Stromal cell of bone marrow (primary cell): ENCODE measurements around the gene ZNF438.

Source experiments
- DNase-seq: peaks from one replicate; pipeline ENCODE4 v3.0.0-alpha.2; 2012; ENCODE audit warnings: low read depth

The ZNF438 gene

DNA sequence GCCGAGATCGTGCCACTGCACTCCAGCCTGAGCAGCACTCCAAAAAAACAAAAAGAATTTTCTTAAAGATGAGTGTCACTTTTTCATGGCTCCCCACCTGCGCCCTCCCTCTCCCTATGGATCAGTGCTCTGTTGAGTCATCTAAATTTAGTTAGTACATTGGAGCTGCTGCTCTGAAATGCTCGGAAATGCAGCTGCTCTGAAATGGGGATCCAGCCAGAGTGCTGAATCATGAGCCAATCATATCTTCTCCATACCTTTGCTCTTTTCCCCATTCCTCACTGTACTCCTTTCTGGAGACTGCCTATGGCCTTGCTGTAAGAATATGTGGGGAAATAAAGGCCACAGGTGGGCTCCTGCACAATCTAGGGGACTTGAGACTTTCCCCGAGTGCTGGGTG is 188.8 kb downstream of the ZNF438 start:
- no peak for DNase-seq

DNA sequence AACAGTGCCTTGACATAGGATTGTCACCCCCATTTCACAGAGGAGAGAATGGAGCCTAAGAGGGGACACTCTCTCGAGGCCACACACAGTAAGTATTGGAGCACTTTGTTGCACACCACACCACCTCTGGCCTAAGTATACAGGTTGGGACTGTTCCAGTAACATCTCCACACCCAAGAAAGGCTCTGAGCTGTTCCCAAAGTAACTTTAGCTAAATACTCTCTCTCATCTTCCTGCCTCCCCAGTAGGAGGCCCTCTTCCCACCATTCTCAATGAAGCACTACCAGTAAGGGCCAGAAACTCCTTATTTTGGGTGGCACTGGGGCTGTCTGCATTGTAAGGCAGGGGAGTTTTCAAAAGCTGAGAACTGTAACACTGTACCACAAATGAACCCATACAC is 189.5 kb downstream of the ZNF438 start:
- DNase-seq = no peak

DNA sequence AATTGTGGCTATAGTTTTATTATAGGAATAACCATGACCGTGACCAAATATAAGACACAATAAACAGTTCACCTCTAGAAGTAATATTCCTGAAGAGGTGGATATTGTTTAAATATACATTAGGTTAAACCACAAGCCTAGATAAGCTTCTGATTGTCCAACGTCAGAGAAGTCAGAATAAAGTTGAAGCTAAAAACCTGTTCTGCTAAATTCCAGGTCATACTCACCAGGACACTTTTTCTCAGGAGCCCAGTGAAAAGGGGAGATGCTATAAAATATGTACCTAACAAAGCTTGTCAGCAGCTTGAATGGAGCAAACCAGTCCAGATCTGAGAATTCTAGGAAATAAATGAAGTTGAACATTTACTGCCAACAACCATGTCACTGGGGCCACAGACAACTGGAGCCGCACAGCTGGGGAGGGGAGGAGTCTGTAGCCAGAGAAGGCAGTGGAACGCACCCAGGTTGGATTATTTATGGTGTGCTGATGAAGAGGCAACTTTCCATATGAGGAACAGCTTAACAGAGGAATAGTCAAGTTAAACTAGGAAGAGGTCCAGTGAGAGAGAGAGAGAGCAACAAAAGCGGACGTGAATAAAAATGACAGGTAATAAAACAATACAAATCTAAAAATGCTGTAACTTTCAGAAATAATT is 191.1 kb downstream of the ZNF438 start:
- no peak for DNase-seq

DNA sequence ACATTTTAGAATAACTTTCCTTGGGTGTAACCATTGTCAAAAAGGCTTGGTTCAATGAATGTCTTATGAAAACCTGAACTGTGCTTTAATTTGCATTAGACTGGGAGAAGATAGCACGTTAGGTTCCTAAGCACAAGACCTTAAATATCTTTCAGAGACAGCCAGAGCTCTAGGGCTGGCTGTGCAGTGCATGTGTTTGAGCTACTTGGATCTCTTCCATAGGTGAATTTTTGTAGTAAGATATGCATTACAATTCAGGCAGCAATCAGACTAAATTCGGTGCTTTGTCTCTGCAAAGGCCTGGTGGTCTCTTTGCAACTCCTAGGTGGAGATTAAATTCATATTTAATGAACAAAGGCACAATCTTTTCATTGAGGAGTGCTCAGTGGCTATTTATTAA is 192.0 kb downstream of the ZNF438 start:
- no peak for DNase-seq

DNA sequence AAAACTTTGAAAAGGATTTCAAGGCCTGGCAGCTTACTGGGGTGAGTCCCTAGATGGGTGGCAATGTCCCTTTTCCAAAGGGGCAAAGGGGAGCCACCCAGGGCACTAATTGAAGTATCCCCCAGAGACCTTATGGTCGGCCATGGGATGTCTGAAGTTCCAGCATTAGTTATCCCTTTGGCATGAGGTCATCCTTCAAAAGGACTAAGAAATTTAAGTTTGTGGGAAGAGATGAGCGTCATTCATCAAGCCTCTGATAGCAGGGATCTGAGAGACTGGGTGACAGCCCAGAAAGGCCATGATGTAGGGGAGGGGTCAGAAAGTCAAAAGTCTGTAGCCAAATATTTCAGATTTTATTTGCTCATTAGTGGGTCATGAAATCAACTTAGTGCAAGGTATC is 195.3 kb downstream of the ZNF438 start:
- no peak for DNase-seq

DNA sequence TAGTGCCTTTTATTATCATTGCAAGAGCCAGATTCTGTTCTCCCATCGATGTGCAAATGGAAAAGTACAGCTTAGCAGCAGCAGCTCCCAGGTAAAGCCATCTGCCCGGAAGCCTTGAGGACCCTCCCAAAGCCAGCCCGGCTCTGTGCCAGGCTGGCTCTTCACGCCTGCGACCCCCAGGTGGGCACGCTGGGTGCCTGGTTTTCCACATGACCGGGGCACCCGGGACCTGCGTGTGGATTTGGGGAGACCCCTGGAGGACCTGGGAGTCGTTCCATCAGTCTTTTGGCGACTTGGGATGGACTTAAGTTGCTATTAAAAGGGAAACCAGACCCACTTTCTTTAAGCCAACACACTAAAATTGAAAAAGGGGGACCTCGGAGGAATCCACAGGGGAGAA is 196.5 kb downstream of the ZNF438 start:
- DNase-seq = no peak

DNA sequence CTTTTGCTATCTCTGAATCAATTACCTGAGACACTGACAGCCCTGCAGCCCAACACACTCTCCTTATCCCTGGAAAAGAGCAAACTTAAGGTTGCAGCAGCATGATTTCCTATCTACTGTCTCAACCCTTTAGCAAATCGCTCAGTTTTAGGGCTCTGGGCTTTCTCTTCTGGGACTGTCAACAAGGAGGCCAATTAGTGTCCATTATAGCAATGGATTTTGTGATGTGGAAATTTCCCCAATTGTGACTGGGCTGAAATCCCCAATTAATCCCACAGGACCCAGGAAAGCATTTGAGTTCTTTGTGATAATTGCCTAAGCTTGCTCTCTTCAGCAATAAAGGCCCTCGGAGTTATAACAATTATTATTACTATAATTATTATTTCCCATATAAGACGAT is 197.0 kb downstream of the ZNF438 start:
- no peak for DNase-seq

DNA sequence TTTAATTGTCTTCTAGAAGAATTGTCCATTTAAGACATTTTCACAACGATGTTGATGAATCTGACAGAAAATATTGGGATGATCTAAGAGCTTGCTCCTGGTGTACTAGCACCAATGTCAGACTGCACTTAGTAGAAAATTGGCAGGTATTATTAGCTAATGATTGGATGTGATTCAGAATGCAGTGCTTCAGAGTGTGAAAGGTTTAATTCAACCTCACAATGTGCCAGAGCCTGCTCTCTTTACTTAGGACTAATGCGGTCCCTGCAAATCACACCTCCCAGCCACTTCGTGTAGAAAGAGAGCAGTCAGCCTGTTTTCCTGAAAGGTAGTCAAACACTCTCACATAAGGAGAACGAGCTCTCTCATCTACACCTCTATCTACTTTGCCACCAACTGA is 197.5 kb downstream of the ZNF438 start:
- DNase-seq = no peak

DNA sequence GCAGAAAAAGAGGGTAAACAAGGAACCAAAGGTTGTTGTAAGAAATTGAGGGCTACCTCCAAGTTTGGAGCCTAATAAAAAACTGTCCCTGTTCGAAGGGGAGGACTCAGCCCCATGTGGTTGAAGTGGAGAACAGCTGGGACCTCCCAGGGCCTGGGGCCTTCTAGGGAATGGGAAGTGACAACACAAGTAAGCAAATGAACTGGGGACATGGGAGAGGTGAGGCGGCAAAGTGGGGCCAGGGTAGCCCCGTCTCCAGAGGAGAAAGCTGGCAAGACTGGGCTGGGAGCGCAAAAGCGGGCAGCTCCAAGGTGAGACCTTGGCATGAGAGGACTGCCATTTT is 198.1 kb downstream of the ZNF438 start:
- DNase-seq = no peak

DNA sequence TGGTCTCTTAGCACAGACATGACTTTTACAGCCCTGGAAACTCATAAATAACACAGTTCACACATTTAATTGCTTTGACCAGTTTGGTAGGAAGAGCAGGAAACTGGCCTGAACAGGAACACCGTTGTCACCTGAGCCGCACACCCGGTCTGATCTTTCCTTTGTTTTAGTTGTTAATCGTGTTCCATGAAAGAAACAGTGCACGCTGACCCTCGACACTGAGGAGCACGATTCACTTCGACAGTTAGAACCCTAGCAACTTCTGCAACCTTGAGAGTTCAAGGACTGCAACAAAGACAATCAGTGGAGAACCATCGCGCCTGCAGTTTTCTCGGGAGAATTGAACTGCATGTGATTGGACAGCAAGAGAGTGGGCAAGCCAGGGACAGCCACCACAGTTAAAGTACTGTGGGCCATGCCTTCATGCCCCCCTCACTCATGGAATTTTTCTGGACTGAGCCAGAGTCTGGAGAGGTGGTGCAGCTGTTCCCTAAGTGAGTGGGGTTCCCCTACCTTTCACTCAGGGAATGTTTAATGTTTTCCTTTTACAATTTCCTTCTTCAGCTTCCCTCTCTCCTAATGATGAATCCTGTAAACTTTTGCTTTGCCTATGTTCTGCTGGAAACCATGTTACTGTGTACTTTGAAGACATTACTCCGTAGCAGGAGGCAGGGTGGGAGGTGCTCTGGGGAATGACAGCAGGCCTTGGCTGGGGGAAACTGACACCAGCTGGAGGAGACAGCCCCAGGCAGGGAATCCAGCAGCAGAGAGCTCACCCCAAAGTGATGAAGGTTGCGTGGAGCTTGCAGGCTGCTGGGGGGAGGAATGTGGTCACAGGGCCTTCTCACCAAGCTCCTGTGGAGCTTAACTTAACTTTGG is 198.7 kb downstream of the ZNF438 start:
- no peak for DNase-seq

DNA sequence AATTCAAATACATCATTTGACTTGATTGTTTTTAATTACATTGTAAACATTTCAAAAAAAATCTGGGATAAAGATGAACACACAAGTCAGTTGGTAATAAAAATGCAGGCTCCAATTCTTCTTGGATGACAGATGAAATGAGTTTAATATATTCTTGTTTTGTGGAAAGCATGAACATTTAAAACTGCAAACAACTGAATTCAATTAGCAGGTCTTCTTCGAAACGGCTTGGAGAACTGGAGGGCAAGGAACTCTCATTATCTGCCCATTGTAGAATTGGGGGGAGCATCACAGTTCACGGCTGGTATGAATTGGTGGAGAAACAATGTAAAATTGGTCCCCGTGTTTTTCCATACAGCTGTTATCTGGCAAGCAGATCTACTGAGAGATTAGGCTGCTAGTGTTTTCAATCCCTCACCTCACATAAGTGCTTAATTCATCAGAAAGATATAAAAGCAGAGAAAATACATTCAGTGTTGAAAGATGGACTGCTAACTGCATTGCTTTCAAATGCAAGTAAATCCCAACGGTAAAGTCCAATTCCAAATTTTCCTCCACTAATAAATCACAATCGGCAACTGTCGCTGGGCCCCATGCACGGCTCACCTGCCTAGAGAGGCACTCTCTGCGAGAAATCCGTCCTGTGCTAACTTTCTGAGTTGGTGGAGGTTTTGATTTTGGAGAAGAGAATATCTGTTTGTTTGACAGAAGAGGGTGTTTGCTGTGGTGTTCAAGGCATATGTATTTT is 199.5 kb downstream of the ZNF438 start:
- no peak for DNase-seq

DNA sequence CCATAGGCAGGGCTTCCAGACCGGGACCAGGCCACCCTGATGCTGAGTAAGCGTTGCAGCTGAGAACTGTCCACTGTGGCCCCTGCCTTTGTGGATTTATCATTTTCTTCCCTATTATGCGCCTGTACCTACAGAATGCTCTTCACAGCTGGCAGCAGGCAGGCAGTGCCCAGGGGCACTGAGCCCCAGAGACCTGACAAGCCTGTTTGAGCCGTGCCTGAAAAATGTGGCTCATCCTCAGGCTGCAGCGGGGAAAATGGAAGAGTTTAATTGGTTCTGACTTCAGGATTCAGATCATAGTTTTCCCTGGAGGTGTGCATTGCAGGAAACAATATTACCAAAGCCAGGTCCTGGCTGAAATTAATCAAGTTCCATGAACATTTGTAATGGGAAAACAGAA is 200.2 kb downstream of the ZNF438 start:
- DNase-seq = no peak

DNA sequence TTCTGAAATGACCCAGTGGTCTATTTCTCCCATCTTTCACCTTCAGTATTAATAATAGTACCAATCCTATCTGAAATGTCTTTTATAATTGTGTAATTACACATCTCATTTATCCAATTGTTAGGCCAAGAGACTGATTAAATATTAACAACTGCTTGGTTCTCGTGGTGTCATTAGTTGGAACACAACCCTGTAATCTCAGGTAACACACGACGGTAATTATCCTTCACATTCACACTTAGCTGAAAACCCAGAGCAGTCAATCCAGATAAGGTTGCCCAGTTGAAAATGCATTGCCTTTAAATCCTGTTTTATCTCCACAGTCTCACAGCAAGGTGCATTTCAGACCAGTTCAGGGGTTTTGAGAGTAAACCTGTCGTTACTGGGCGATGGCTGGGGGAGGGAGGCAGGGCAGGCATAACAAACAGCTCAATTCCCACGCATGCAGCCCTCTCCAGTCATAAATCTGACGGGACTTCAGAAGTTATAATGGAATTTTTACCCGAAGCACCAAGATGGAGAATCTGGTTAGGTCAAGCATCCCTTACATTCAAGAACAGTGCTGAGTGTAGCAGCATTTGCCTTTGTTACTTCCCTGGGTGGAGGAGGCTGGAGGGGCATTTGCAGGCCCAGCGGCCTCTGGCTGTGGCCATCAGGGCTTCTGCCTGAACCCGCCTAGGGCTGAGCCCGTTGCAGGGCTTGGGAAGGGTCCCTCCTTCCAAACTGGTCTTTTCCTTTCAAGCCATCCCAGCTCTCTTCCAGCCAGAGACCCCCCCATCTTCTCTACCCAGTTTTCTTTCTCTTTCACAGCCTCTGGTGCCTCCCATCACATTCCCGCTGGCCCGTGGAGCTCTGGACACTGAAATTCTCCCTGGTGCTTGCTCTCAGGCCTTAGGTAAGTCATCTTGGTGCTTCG is 201.1 kb downstream of the ZNF438 start:
- DNase-seq = no peak

DNA sequence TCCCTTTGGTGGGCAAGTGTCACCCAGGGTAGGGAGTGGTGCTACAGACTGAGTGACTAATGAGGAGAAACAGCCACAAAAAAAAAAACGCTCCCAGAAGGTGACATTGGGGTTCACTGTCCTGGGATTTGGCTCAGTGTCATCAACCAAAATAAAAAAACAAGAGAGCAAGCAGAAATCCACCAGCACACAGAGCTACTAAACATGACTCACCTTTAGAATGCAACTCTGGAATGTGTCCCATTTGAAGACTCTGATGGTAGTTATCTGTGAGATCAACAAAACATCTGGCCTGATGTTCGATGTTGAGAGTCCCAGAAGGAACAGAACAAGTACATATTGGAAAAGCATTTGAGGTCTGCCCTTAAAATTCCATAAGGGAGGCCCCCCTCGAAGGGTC is 201.8 kb downstream of the ZNF438 start:
- no peak for DNase-seq

DNA sequence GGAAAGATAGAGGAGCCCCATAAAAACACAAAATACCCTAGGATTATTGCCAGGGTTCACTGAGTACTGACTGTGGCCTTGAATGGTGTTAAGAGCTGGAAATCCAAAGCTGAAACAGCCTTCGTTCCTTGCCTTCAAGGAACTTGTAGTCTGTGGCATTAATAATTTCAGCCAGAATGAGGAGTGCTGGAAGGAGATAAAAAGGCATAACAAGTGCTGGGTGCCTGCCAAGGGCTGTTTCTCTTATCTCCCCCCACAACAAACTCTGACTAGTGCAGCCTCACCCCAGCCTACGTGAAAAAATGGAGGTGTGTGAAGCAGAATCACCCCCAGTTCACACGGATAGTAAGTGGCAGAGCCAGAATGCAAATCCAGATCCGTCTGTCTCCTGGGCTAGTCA is 203.0 kb downstream of the ZNF438 start:
- DNase-seq = no peak

DNA sequence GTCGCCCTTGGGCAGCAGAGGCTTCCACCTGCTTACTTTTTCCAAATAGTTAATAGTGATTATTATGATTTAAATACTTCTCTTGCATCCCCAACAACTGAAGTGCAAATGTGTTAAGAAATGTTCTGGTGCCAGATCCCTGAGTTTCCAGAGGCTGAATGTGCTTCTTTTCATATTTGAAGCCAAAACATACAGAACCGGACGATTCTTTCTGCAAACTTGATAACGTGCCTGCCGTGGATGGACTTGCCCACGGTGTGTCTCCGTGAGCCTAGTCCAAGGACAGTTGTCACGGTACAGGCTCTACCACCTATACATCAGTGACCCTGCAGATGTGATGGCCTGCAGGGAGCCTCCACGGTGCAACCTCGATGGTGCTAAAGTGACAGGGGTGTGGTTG is 203.5 kb downstream of the ZNF438 start:
- no peak for DNase-seq

DNA sequence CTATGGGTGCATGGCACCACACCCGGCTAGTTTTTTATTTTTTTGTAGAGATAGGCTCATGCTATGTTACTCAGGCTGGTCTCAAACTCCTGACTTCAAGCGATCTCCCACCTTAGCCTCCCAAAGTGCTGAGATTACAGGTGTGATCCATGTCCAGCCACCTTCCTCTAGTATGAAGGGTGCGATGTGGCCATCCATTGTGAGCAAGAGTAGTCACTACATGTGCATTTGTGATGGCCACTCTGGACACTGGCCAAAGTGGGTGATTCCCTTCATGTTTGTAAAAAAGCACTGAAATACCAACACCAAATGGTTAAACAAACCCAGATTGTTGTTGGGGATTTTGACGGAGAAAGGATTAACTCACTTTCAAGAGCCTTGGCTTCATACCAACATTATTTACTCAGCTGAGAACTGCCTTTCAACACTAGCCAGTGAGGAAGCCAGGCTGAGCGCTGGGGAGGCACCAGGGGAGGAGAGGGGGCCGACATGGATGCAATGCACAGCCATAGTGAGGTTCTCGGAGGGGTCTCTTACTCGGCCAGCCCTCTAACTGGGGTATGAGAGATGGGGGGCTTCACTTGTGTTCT is 204.0 kb downstream of the ZNF438 start:
- no peak for DNase-seq

DNA sequence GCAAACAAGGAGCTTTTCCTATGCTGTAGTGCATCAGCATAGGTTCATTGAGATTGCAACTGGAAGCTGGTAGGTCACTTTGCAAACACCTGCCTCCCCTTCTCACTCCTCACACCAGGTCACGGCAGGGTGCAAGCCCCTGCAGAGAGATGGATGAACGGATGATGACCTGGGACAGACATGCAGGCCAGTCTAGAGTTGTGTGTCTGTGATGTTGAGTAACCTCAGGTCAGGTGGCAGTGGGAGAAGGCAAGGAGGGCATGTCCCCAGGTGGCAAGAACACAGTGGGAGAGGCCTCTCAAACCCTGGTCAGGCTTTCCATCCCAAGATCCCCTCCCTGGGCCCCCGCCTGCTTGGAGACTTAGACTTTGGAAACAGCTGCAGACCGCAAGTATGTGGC is 205.0 kb downstream of the ZNF438 start:
- no peak for DNase-seq

DNA sequence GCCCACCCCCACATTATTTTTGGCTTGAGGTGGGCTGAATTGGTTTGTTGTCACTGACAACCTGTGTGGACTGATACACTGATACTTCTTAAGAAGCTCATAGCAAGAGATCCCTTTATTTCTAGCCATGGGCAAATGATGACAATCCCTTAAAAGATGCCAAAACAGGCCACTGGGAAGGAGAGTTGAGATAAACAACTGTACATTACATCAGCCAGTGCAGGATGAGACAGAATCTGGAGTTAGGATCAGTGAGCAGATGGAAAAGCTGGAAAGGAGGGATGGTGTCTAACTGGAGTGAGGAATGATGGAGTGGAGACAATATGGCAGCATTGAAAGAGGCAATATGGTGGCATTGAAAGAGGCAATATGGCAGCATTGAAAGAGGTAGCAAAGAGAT is 206.2 kb downstream of the ZNF438 start:
- no peak for DNase-seq

DNA sequence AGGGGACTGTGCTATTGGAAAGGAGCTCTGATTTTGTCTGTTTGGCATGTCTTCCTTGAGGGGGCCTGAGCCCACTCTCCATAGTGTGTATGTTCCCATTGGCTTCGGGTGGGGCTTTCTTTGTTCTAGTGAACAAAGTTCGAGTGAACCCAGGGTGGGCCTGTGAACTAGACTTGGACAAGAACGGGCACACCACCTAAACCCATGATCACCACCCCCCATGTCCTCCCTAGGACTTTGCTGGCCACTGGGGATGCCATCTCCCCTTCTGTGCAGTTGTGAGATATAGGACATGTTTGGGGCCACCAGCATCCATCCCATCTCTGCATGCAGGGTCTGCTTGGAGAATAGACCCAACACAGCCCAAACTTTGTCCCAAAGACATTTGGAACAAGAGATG is 206.6 kb downstream of the ZNF438 start:
- DNase-seq = no peak

DNA sequence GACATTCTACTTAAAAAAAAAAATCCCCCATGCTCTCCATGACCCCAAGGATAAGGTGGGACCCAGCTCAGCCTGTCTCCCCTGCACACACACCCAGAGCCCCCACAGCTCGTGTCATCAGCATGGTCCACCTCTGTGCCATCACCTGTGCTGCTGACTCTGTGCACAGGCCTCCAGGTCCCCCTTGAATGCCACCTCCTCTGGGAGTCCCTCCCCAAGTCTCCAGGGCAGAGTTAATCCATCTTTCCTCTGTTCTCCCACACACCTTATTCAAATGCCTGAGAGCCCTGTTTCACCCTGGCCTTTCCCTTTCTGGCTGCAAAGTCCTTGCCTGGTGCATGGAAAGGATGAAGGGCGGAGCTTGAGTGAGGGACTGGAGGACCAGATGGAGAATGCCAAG is 208.0 kb downstream of the ZNF438 start:
- DNase-seq = no peak
